ENCODE data around the gene RFX3. TPM values are rescaled to one million over a fixed set of nuclear protein-coding genes. Genes with fewer than 3 reads are reported as not detected.

RFX3 gene
- total RNA-seq, 2 donors from 2014 or later = 4.6 to 6.5 TPM

DNA sequence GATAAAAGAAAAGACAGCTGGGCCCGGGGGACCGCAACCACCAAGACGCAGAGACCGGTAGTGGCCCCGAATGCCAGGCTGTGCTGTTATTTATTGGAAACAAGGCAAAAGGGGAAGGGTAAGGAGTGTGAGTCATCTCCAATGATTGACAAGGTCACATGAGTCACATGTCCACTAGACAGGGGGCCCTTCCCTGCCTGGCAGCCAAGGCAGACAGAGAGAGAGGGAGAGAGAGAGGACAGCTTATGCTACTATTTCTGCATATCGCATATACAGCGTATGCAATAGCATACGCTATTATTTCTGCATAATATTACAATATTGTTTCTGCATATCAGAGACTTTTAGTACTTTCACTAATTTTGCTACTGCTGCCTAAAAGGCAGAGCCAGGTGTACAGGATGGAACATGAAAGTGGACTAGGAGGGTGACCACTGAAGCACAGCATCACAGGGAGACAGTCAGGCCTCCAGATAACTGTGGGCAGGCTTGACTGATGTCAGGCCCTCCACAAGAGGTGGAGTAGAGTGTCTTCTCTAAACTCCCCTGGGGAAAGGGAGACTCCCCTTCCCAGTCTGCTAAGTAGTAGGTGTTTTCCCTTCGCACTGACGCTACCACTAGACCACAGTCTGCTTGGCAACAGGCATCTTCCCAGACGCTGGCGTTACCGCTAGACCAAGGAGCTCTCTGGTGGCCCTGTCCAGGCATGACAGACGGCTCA is 50.3 kb downstream of the RFX3 start:
- H3K9me3 ChIP-seq = no peaks in the 10 kb centered on the region
- no peak overlapping the region for H3K27ac ChIP-seq
- H3K36me3 ChIP-seq (replicated peaks in 1 of 2; ENCODE audit: insufficient read depth in 1 of 2, low read depth in 2 of 2) = no peaks in the 10 kb centered on the region
- no peaks in the 10 kb centered on the region for H3K27me3 ChIP-seq
- TF ChIP-seq, protein P1, sequence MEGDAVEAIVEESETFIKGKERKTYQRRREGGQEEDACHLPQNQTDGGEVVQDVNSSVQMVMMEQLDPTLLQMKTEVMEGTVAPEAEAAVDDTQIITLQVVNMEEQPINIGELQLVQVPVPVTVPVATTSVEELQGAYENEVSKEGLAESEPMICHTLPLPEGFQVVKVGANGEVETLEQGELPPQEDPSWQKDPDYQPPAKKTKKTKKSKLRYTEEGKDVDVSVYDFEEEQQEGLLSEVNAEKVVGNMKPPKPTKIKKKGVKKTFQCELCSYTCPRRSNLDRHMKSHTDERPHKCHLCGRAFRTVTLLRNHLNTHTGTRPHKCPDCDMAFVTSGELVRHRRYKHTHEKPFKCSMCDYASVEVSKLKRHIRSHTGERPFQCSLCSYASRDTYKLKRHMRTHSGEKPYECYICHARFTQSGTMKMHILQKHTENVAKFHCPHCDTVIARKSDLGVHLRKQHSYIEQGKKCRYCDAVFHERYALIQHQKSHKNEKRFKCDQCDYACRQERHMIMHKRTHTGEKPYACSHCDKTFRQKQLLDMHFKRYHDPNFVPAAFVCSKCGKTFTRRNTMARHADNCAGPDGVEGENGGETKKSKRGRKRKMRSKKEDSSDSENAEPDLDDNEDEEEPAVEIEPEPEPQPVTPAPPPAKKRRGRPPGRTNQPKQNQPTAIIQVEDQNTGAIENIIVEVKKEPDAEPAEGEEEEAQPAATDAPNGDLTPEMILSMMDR (IDR thresholded peaks at IDR 0.05) = no peak
- TF ChIP-seq POLR2A (IDR thresholded peaks at IDR 0.05) = no peak
- no peak overlapping the region for H3K4me3 ChIP-seq
- 87 to 95% methylated on average over 14 of the region's 14 CpGs for WGBS, 2 donors
- intact Hi-C loops (cut with DNase I) = no loop called here
- no peak for DNase-seq
- H3K4me1 ChIP-seq = peaks cover 6% of the 10 kb centered on the region
- ATAC-seq = no peak

DNA sequence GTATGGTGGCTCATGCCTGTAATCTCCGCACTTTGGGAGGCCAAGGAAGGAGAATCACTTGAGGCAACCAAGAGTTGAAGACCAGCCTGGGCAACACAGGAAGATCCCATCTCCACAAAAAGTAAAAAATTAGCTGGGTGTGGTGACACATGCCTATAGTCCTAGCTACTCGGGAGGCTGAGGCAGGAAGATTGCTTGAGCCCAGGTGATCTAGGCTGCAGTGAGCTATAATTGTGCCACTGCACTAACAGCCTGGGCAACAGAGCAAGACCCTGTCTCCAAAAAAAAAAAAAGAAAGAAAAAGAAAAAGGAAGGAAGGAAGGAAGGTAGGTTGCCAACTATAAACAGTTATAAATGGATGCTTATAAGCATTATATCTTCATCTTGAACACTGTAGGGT is 51.0 kb downstream of the RFX3 start:
- intact Hi-C loops (cut with DNase I) = no loop called here
- DNase-seq (no peak), ATAC-seq (no peak)
- Histone ChIP-seq H3K27ac (no peak overlapping the region), H3K4me1 (peaks cover 6% of the 10 kb centered on the region), H3K4me3 (no peak overlapping the region), H3K36me3 (replicated peaks in 1 of 2; ENCODE audit: insufficient read depth in 1 of 2, low read depth in 2 of 2) (no peaks in the 10 kb centered on the region), H3K9me3 (no peaks in the 10 kb centered on the region), H3K27me3 (no peaks in the 10 kb centered on the region)
- WGBS, 2 donors = 97 to 100% methylated on average over 2 of the region's 2 CpGs
- TF ChIP-seq POLR2A (IDR thresholded peaks at IDR 0.05) = no peak
- TF ChIP-seq, protein P1 (IDR thresholded peaks at IDR 0.05) = no peak

DNA sequence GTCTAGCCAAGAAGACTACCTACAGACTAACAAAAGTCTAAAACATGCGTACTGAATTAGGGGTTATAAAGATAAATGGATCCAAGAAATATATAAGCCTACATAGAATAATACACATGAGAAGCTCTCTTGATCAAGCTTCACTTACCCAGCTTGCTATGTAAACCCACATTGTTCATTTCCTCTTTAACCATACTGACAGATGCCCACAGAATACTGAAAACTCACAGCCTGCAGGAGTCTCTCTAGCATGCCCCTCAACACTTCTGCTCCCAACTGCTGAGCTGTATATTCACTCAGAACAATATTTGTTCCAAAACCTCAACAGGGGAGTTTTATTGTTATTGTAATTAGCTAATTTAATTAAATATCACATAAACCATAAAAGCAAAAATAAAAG is 52.4 kb downstream of the RFX3 start:
- intact Hi-C loops (cut with DNase I) = no loop called here
- peaks cover 6% of the 10 kb centered on the region for H3K4me1 ChIP-seq
- DNase-seq = no peak
- no peaks in the 10 kb centered on the region for H3K36me3 ChIP-seq (replicated peaks in 1 of 2; ENCODE audit: insufficient read depth in 1 of 2, low read depth in 2 of 2)
- WGBS, 2 donors = 96 to 98% methylated on average over 1 of the region's 1 CpG
- TF ChIP-seq, protein P1 (IDR thresholded peaks at IDR 0.05) = no peak
- TF ChIP-seq POLR2A (IDR thresholded peaks at IDR 0.05) = no peak
- H3K27me3 ChIP-seq = no peaks in the 10 kb centered on the region
- no peaks in the 10 kb centered on the region for H3K9me3 ChIP-seq
- no peak for ATAC-seq
- H3K27ac ChIP-seq = no peak overlapping the region
- no peak overlapping the region for H3K4me3 ChIP-seq

DNA sequence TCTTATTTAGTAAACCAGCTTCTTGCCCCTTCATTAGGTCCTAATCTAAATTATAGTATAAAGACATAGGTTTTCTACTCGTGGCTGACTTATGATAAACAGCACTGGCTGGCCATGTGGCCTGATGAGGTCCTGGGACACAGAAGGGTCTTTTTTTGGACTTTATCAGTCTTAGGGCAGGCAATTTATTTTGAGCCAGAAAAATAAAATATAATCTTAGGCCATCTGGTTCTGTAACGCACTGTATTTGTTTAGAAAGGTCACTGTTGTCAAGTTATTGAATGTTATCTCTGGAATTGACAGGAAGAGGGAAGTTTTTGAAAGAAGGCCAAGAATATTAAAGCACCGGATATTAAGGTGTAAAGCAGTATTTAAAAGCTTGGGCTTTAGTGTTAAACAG is 53.9 kb downstream of the RFX3 start:
- no peak overlapping the region for H3K27ac ChIP-seq
- no peak for ATAC-seq
- no peaks in the 10 kb centered on the region for H3K27me3 ChIP-seq
- no peaks in the 10 kb centered on the region for H3K36me3 ChIP-seq (replicated peaks in 1 of 2; ENCODE audit: insufficient read depth in 1 of 2, low read depth in 2 of 2)
- 12 to 22% methylated on average over 3 of the region's 3 CpGs for WGBS, 2 donors
- intact Hi-C loops (cut with DNase I) = no loop called here
- H3K4me1 ChIP-seq = peaks cover 6% of the 10 kb centered on the region
- H3K9me3 ChIP-seq = no peaks in the 10 kb centered on the region
- no peak overlapping the region for H3K4me3 ChIP-seq
- TF ChIP-seq, protein P1 (IDR thresholded peaks at IDR 0.05) = no peak
- no peak for TF ChIP-seq POLR2A (IDR thresholded peaks at IDR 0.05)
- DNase-seq = no peak

All from body of pancreas (tissue), 4 donors.